SK-N-SH (cell line): ENCODE measurements around the gene STIM1.

Experiments
- CTCF ChIP-seq: fragments of 200-600 bp; sonication (generic); IDR thresholded peaks from 2 replicates; pipeline ENCODE4 v1.6.1; 2017; ENCODE audit warnings: antibody characterized with exemption, mild to moderate bottlenecking, moderate library complexity
- EZH2phosphoT487 ChIP-seq: fragments of 200-600 bp; sonication (generic); IDR thresholded peaks from 2 replicates; pipeline ENCODE4 v1.6.1; 2017; ENCODE audit warnings: low read depth, mixed run types, mild to moderate bottlenecking, antibody characterized with exemption, moderate library complexity, borderline replicate concordance
- FOSL2 ChIP-seq: IDR thresholded peaks from 2 replicates; pipeline ENCODE4 v1.4.0; 2012; ENCODE audit warnings: low read depth, mild to moderate bottlenecking, moderate library complexity, borderline replicate concordance
- FOXJ3 ChIP-seq: sonication (generic); formaldehyde crosslinking; IDR thresholded peaks from 2 replicates; pipeline ENCODE4 v1.5.1; 2020; ENCODE audit warnings: mild to moderate bottlenecking, missing genetic modification reagents
- FOXM1 ChIP-seq: IDR thresholded peaks from 2 replicates; pipeline ENCODE4 v1.4.0; 2012; ENCODE audit warnings: low read depth, mild to moderate bottlenecking
- IRF3 ChIP-seq: fragments of 150-350 bp; IDR thresholded peaks from 2 replicates; pipeline ENCODE4 v1.6.1; 2016; ENCODE audit warnings: mild to moderate bottlenecking, low read depth, low read length
- MXI1 ChIP-seq: IDR thresholded peaks from 2 replicates; pipeline ENCODE4 v1.6.1; 2012; ENCODE audit warnings: mild to moderate bottlenecking, low read depth, low read length, improper control_type of control experiment
- USF1 ChIP-seq: IDR thresholded peaks from 2 replicates; pipeline ENCODE4 v1.4.0; 2012; ENCODE audit warnings: low read depth, borderline replicate concordance
- USF2 ChIP-seq: fragments of 150-350 bp; IDR thresholded peaks from 2 replicates; pipeline ENCODE4 v1.6.1; 2017; ENCODE audit warnings: antibody characterized with exemption, low read length, low read depth, borderline replicate concordance
- YY1 ChIP-seq: IDR thresholded peaks from 2 replicates; pipeline ENCODE4 v1.4.0; 2012; ENCODE audit warnings: low read depth, mild to moderate bottlenecking

- TF ChIP-seq CTCF: no peak
- no peak for TF ChIP-seq YY1
- no peak for TF ChIP-seq USF2
- TF ChIP-seq IRF3: no peak
- no peak for TF ChIP-seq USF1
- TF ChIP-seq MXI1: no peak
- TF ChIP-seq EZH2phosphoT487: no peak
- TF ChIP-seq FOXJ3 (CRISPR knock-in tag): no peak
- TF ChIP-seq FOSL2: peak; percentile 64
- no peak for TF ChIP-seq FOXM1
Measured at GRCh38 chr11:4039011-4039410, 183.5 kb downstream of the STIM1 start.
